ENCODE data around the gene XNDC1N.
A peak's percentile ranks its signal among the peaks of the same experiment; 100 is the strongest.

Gene XNDC1N, protein sequence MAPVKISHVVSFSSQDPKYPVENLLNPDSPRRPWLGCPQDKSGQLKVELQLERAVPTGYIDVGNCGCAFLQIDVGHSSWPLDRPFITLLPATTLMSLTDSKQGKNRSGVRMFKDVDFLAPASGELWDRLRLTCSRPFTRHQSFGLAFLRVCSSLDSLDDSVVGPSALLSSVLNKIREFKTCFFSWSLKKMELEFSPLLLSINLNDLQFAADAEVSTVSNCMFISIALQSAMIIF

DNA sequence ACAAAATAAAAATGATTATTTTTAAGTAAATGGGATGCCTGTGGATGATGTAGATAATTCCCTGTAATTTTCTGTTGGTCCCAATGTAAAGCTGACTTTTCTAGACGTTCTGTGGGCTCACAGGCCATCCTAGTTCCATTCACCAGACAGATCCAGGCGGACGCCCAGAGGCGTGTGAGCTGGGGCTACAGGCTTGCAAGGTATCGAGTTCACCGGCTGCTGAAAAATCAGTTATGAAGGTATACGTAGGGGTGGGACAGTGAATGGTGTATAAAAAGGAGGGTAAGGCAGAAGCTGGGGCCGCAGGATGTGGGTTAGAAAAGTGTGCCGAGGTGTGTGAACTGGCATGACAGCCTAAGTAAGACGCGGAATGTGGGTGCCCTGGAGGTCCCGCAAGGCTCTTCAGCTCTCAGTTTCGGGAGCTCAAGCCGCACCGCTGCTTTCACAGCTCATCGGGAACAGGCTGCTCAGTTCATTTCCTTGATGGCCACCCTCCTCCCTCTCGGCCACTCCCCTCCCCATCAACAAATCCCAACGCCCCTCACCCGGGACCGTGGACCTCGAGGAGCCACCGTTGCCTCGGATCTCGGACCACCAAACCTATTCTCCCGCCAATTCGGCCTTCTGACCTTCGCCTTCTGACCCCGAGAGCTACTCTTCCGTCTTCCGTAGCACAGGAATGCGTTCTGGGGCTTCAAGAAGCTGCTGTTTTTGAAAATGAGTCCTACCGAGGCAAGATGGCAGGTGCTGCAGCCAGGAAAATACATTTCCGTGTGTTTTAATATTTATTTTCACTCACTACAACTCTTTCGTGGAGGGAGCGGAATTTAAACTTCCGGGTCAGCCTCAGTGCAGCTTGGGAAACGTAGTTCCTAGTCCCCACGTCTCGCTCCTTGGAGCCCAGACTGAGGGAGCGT lies at the start of gene XNDC1N:
TSS of gene XNDC1N (minus strand) at position 775 of the 917 bp plus-strand sequence. CDS start 5,241 bp downstream, outside the sequence.
- TF ChIP-seq CTCF (IDR thresholded peaks at IDR 0.05; ENCODE audit: low read length, missing control alignments) = no peak
- DNase-seq (ENCODE audit: low read depth) = peak; percentile 89
- H3K4me3 ChIP-seq (replicated peaks; ENCODE audit: low read depth, low read length) = peak within 1 kb of the TSS; percentile 89

DNA sequence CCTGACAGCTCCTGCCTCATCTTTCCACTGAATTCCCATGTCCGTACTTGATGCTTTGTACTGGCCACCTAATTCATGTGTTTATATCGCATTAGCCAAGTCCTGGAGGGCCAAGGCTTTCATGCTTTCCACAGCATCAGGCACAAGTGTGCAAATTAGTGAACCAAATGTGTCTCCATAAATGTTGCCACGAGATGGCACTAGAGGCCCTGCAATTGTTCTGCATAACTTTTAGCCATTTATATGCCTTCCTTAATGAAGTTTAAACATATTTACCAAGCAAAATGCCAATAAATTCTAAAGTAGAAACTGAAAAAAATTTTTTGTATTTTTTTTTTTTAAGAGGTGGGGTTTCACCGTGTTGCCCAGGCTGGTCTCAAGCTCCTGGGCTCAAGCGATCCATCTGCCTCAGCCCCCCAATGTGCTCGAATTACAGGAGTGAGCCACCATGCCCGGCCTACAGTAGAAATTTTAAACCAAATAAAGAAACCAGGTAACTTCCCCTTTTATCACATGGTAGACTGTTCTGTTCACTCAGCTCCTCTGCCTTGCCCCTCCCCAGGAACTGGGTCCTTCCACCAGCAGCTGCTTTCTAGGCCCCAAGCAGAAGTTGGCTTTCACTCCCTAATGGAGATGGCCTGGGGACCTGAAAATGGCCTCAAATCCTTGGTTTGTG lies 49.5 kb upstream of the XNDC1N start:
- DNase-seq (ENCODE audit: low read depth) = peak; percentile 71
- H3K4me3 ChIP-seq (replicated peaks; ENCODE audit: low read depth, low read length) = no peak overlapping the region
- TF ChIP-seq CTCF (IDR thresholded peaks at IDR 0.05; ENCODE audit: low read length, missing control alignments) = peak; percentile 75

DNA sequence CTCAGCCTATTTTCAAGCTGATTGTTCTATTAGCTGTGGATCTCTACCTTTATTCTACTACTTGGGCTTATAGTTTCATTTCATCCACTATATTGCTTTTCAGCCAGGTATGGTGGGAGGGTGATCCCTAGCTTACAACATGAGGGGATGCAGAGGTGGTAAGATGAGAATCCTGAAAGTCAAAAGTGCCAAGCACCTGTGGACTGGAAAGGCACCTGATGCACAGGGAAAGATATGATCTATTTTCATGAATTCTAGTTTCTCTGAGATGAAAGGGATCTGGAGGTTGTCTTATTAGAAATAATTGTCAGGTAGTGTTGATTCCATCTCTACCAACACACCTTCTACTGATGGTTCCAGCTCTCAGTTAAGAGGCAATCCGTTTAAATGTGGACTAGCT lies 48.7 kb upstream of the XNDC1N start:
- no peak for DNase-seq (ENCODE audit: low read depth)
- no peak overlapping the region for H3K4me3 ChIP-seq (replicated peaks; ENCODE audit: low read depth, low read length)
- TF ChIP-seq CTCF (IDR thresholded peaks at IDR 0.05; ENCODE audit: low read length, missing control alignments) = no peak

DNA sequence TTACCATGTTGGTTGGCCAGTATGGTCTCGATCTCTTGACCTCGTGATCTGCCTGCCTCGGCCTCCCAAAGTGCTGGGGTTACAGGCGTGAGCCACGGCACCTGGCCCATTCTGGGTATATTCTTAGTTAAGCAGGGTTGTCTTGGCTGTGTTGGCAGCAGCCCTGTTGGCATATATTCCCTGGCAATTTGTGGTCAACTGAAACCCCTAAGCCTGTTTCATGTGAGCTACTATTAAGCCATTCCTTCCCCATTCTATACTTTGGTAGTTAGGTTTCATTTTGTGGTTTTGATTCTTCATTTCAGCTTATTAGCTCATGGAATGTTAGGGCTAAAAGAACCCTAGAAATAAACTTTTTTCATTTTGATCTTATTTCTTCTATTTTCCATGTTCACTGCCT lies 48.2 kb upstream of the XNDC1N start:
- no peak for TF ChIP-seq CTCF (IDR thresholded peaks at IDR 0.05; ENCODE audit: low read length, missing control alignments)
- H3K4me3 ChIP-seq (replicated peaks; ENCODE audit: low read depth, low read length) = no peak overlapping the region
- no peak for DNase-seq (ENCODE audit: low read depth)

DNA sequence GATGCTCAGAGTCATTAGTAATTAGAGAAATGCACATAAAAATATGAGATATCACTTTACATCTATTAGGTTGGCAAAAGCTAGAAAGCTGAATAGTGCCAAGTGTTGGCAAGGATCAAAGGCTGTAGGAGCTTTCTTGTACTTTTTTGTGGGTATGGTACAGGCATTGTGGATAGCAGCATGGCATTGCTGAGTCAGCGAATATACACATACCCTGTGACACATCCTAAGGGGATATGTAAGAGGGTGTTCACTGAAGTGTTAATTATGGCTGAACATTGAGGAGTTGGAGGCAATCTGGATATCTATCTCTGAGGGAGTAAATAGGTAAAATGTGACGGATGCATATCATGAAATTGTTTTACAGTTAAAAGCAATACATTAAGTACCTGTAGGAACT lies 43.3 kb upstream of the XNDC1N start:
- DNase-seq (ENCODE audit: low read depth) = no peak
- TF ChIP-seq CTCF (IDR thresholded peaks at IDR 0.05; ENCODE audit: low read length, missing control alignments) = no peak
- H3K4me3 ChIP-seq (replicated peaks; ENCODE audit: low read depth, low read length) = no peak overlapping the region

- DNase-seq (ENCODE audit: low read depth) = no peak
- no peak overlapping the region for H3K4me3 ChIP-seq (replicated peaks; ENCODE audit: low read depth, low read length)
- TF ChIP-seq CTCF (IDR thresholded peaks at IDR 0.05; ENCODE audit: low read length, missing control alignments) = no peak
Observed at GRCh38 chr11:71964641-71965040, 36.2 kb upstream of the XNDC1N start.

Data from fibroblast of pulmonary artery (primary cell).